ENCODE measurements around the gene RPRD1A. TPM values are rescaled to one million over a fixed set of nuclear protein-coding genes. Genes with fewer than 3 reads are reported as not detected.
A peak's percentile ranks its signal among the peaks of the same experiment; 100 is the strongest.

The RPRD1A gene
- total RNA-seq, 4 donors from 2014 or later = 81.4 to 103 (median 92.4) TPM

DNA sequence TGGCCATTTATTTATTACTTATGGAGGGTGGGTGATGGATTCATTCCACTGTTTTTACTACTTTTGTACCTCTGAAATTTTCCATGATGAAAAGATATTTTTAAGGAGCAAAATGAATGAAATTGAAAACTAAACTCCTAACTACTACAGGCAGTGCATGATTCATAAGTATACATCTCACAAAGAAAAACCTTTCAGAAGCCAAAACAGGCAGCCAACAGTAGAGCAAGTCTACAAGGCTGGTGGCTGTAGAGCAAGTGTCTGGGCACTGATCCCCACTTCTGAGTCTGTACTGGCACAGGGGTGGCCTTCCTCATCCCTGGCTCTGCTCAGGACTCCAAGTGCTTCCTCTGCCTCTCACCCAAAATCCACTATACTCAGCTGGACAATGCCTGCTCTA lies 103.0 kb downstream of the RPRD1A start:
- Histone ChIP-seq H3K4me1 (no peaks in the 10 kb centered on the region), H3K4me3 (no peak overlapping the region), H3K27ac (no peak overlapping the region), H3K27me3 (no peaks in the 10 kb centered on the region), H3K9me3 (peaks cover 0 to 6% (median 0%) of the 10 kb centered on the region in 3 donors), H3K36me3 (no peaks in the 10 kb centered on the region)
- TF ChIP-seq POLR2A (IDR thresholded peaks at IDR 0.05) = no peak
- TF ChIP-seq, protein P1, sequence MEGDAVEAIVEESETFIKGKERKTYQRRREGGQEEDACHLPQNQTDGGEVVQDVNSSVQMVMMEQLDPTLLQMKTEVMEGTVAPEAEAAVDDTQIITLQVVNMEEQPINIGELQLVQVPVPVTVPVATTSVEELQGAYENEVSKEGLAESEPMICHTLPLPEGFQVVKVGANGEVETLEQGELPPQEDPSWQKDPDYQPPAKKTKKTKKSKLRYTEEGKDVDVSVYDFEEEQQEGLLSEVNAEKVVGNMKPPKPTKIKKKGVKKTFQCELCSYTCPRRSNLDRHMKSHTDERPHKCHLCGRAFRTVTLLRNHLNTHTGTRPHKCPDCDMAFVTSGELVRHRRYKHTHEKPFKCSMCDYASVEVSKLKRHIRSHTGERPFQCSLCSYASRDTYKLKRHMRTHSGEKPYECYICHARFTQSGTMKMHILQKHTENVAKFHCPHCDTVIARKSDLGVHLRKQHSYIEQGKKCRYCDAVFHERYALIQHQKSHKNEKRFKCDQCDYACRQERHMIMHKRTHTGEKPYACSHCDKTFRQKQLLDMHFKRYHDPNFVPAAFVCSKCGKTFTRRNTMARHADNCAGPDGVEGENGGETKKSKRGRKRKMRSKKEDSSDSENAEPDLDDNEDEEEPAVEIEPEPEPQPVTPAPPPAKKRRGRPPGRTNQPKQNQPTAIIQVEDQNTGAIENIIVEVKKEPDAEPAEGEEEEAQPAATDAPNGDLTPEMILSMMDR (IDR thresholded peaks at IDR 0.05) = no peak
- TF ChIP-seq POLR2AphosphoS5 (IDR thresholded peaks at IDR 0.05) = no peak
- no peak for TF ChIP-seq EP300 (IDR thresholded peaks at IDR 0.05)
- ATAC-seq = no peak

DNA sequence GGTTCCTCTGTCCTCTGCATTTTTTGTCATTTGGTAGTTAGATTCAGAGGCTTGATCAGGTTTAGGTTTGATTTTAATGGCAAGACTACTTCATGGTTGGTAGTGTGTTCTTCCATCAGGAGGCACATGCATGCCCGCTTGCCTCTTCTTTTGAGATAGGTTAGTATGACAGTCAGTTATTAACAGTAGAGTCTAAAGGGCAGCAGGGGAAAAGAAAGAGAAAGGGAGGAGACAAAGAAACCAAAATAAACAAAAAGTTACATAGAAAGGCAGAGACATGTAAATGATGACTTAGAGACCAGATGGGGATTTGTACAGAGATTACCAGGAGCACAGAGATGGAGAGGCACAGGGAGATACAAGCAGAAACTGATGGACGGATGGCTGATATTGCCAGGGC lies 105.0 kb downstream of the RPRD1A start:
- Histone ChIP-seq H3K9me3 (peaks cover 0 to 6% (median 0%) of the 10 kb centered on the region in 3 donors), H3K36me3 (no peaks in the 10 kb centered on the region), H3K4me3 (no peak overlapping the region), H3K4me1 (no peaks in the 10 kb centered on the region), H3K27ac (no peak overlapping the region), H3K27me3 (no peaks in the 10 kb centered on the region)
- no peak for ATAC-seq
- 76 to 87% methylated on average over 1 to 2 of the region's 2 CpGs for WGBS, 2 donors (ENCODE audit: low coverage in 1 of 2)
- TF ChIP-seq POLR2A (IDR thresholded peaks at IDR 0.05) (no peak), POLR2AphosphoS5 (IDR thresholded peaks at IDR 0.05) (no peak), EP300 (IDR thresholded peaks at IDR 0.05) (no peak)
- TF ChIP-seq, protein P1 (IDR thresholded peaks at IDR 0.05) = no peak

DNA sequence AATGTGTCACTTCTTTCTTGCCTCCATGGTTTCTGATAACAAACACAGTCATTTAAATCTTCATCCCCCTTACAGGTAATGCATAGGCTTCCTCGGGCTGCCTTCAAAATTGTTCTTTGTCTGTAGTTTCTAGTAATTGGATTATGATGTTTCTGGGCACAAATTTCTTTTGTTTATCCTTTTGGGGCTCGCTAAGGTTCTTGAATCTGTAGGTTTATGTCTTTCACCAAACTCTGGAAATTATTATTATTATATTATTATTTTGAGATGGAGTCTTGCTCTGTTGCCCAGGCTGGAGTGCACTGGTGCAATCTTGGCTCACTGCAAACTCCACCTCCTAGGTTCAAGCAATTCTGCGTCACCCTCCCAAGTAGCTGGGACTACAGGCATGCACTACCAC lies 111.1 kb downstream of the RPRD1A start:
- Histone ChIP-seq H3K27me3 (no peaks in the 10 kb centered on the region), H3K9me3 (peaks cover 0 to 14% (median 0%) of the 10 kb centered on the region in 3 donors), H3K4me3 (no peak overlapping the region), H3K4me1 (no peaks in the 10 kb centered on the region), H3K27ac (no peak overlapping the region), H3K36me3 (no peaks in the 10 kb centered on the region)
- TF ChIP-seq EP300 (IDR thresholded peaks at IDR 0.05) (no peak), POLR2AphosphoS5 (IDR thresholded peaks at IDR 0.05) (no peak), POLR2A (IDR thresholded peaks at IDR 0.05) (no peak)
- TF ChIP-seq, protein P1 (IDR thresholded peaks at IDR 0.05) = no peak
- no peak for ATAC-seq
- 75 to 90% methylated on average over 1 to 2 of the region's 3 CpGs for WGBS, 2 donors (ENCODE audit: low coverage in 1 of 2)

DNA sequence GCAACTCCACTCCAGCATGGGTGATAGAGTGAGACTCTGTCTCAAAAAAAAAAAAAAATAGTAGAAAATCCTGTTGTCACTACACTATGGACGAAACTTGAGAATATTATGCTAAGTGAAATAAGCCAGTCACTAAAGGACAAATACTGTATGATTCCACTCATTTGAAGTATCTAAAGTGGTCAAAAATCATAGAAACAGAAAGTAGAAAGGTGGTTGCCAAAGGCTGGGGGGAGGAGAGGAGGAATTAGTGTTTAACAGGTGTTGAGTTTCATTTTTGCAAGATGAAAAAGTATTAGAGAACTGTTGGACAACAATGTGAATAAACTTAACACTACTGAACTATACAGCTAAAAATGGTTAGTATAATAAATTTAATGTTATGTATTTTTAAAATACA lies 113.7 kb downstream of the RPRD1A start:
- Histone ChIP-seq H3K4me1 (peaks cover 0 to 11% (median 0%) of the 10 kb centered on the region in 3 donors), H3K9me3 (peaks cover 0 to 8% (median 0%) of the 10 kb centered on the region in 3 donors), H3K4me3 (no peak overlapping the region), H3K36me3 (no peaks in the 10 kb centered on the region), H3K27me3 (no peaks in the 10 kb centered on the region), H3K27ac (no peak overlapping the region)
- TF ChIP-seq POLR2AphosphoS5 (IDR thresholded peaks at IDR 0.05) = no peak
- TF ChIP-seq, protein P1 (IDR thresholded peaks at IDR 0.05) = no peak
- TF ChIP-seq POLR2A (IDR thresholded peaks at IDR 0.05) = no peak
- TF ChIP-seq EP300 (IDR thresholded peaks at IDR 0.05) = no peak
- 91 to 100% methylated on average over 1 of the region's 1 CpG for WGBS, 2 donors (ENCODE audit: low coverage in 1 of 2)
- no peak for ATAC-seq

DNA sequence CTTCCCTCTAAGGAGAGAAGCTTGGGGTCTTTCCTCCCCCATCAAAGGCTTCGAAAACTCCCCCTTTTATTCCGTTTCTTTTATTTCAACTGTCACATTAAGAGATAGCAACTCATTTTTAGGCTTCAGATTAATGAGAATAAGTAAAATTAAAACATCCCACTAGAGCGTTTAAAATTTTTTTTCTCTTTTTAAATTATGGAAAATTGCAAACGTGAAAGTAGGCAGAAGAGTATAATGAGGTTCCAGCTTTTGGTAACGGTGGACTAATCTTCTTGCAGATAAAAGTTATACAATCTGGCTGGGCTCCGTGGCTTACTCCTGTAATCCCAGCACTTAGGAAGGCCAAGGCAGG lies 116.8 kb downstream of the RPRD1A start:
- H3K27ac ChIP-seq = peak overlapping the region in 2 of 4 donors; percentile 72 to 79

More for the DNA sequence above, 116.8 kb downstream of the RPRD1A start:
- ATAC-seq = no peak
- 3 to 28% methylated on average over 3 to 6 of the region's 6 CpGs for WGBS, 2 donors (ENCODE audit: low coverage in 1 of 2)
- H3K4me1 ChIP-seq = peaks cover 0 to 19% (median 0%) of the 10 kb centered on the region in 3 donors
- peak overlapping the region; percentile 63 to 71 for H3K4me3 ChIP-seq
- no peaks in the 10 kb centered on the region for H3K36me3 ChIP-seq
- TF ChIP-seq POLR2A (IDR thresholded peaks at IDR 0.05) = no peak
- H3K27me3 ChIP-seq = no peaks in the 10 kb centered on the region
- H3K9me3 ChIP-seq = no peaks in the 10 kb centered on the region
